Activated gamma-delta T cell (primary cell): Measurements from ENCODE around the gene CRYAA.

Experiments
- DNase-seq: peaks from one replicate; lab custom pipeline; 2025; lab: John Stamatoyannopoulos, UW

Gene CRYAA

GRCh38 chr21:43203591-43203990, 34.8 kb downstream of the CRYAA start:
- DNase-seq, result no peak

DNA sequence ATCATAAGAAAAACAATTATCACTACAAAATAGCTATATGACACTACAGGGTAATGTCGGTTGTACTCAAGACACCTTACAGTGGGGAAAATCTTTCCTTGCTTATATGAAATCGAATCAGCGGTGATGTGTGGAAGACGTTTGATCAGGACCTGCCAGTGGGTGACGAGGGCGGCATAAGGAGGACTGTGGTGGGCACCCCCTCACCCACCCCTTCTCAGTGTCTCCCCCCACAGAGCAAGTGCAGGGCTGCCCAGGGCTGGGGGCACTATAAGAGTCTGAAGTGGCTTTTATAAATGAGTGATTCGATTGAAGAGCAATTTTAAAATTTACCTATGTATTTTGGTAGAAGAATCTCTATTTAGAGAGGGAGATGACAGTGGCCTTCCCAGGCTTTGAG, 35.8 kb downstream of the CRYAA start:
- no peak for DNase-seq

DNA sequence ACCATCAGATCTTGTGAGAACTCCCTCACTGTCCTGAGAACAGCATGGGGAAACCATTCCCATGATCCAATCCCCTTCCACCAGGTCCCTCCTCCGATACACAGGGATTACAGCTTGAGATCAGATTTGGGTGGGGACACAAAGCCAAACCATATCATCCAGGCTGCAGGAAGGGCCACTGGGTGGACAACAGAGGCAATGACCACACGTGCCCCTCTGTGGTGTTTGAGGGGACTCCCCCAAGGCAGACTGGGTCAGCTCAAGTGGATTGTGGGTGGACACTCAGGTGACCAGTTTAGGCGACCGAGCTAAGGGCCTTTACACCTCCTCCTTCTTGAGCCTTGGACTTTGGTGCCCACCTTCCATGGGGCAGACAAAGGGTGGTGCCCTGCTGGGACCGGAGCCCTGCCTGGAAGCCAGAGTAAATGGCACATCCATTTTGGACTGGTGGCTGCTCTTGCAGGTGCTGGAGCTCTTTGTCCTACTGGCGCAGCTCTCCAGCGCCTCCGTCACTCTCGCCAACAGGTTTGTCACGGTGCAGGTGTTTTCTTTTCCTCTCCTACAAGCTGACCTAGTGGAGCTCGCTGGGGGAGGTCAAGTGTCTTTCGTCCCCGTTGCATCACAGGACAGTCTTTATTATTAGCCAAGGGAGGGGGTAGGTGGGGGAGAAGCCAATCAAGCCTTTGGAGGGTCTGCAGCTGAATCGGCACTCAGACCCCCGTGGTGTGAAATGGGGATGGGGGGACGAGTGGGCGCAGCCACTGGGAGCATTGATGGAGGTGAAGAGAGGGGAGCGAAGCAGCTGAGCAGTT, 37.6 kb downstream of the CRYAA start:
- DNase-seq, result no peak

DNA sequence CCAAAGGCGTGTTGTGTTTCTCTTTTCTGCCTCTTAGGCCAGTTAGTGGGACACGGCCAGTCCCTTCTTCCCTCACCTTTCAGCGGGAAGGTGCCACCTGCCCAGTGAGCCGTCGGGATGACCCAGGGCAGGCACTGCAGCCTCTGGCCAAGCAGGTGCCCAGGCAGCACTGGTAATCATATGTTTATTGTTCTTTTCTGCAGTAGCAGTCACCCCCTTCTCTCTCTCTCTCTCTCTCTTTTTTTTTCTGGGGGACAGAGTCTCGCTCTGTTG, 38.2 kb downstream of the CRYAA start:
- DNase-seq, result no peak

GRCh38 chr21:43207868-43208267, 39.1 kb downstream of the CRYAA start:
- no peak for DNase-seq

DNA sequence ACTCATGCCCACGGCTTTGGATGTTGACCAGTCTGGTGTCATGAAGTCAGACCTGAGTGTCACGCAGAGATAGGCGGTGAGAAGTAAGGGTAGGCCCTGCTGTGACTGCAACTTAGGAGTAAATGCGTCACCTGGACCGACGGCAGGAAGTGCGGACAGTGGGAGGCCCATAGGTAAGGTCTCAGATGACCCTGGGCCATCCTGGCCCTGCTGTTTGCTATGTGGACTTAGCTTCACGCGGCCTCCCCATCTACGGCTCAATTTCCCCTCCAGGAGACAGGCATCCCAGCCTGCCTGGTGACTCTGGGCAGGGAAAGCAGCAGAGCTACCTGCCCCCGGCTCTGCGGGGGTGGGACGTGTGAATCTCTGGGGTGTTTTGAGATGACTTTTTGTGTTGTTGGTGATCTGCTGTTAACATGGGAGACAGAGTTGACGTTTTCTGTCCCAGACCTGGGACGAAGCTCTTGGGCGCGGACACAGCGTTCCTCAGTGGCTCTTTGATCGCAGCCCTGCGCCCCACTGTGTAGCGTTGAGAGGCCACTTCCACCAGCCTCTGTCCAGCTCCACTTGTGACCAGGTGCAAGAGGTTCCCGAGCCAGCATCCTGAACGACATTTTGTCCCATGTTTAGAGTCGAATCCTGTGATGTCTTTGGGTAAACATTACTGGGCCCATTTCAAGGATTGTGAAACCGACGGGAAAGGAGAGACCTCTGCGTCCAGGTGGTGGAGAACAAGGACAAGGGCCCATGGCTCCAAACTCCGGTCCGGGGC, 39.9 kb downstream of the CRYAA start:
- no peak for DNase-seq

- no peak for DNase-seq
These were observed 41.0 kb downstream of the CRYAA start for GRCh38 chr21:43209575-43210453.

DNA sequence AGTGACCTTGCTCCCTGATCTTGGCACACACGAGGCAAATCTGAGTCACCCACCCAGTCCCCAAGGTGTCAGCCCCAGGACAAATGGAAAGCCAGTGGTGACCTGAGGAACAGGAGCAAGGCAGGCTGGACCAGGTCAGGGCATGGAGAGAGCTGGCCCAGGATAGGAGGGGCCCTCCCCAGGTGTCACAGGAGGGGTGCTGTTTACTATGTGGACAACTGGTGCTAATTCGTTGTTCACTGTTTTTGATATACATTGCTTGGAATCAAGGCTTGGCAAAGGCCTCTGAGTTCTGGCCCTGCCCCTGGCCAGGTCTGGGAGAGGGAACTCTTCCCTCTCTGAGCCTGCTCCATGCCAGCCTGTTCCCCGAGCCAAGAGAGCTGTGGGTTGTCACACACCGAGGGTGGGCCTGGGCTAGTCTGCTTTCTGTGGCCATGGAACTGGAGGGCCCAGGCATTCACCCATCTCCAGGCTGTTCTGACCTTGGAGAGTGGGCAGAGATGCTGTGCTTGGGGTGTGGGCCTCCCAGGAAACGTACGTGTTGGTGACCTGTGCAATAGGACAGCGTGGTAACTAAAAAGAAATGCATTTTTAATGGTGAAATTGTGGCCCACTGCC, 41.8 kb downstream of the CRYAA start:
- no peak for DNase-seq

GRCh38 chr21:43211072-43211759, 42.4 kb downstream of the CRYAA start:
- DNase-seq, result no peak

GRCh38 chr21:43211760-43212115, 42.9 kb downstream of the CRYAA start:
- no peak for DNase-seq
